WTC11 (cell line): ENCODE measurements around the gene WFS1. TPM values are rescaled to one million over a fixed set of nuclear protein-coding genes. Genes with fewer than 3 reads are reported as not detected.

Experiments used
- ATAC-seq: fragments of 200-7000 bp; cut with Tn5 transposase; 2 replicates; pipeline ENCODE4 v1.10.0; 2021; ENCODE audit warnings: mild to moderate bottlenecking, moderate library complexity
- CTCF ChIA-PET: fragments of 300-600 bp; sonication (Branson Sonifier 250); formaldehyde crosslinking; loops from one replicate; lab custom pipeline; 2021; ENCODE audit warnings: antibody characterized with exemption; lab: Charles Lee
- POLR2A ChIA-PET: fragments of 350-600 bp; sonication (Branson Sonifier 250); formaldehyde crosslinking; loops from one replicate; lab custom pipeline; 2021; ENCODE audit warnings: antibody characterized with exemption; lab: Charles Lee
- DNase-seq: peaks from one replicate; pipeline ENCODE4 v3.0.0; 2021; ENCODE audit warnings: low spot score
- H3K27ac Mint-ChIP-seq: 2 replicates; pipeline ENCODE4 v1.8.0; 2021; ENCODE audit warnings: mixed read lengths
- H3K27me3 Mint-ChIP-seq: 2 replicates; pipeline ENCODE4 v1.8.0; 2021; ENCODE audit warnings: low read depth, mild to moderate bottlenecking, moderate library complexity, mixed read lengths
- H3K36me3 Mint-ChIP-seq: 2 replicates; pipeline ENCODE4 v1.8.0; 2021; ENCODE audit warnings: mixed read lengths
- H3K4me1 Mint-ChIP-seq: 2 replicates; pipeline ENCODE4 v1.8.0; 2022; ENCODE audit warnings: mixed read lengths
- H3K4me3 Mint-ChIP-seq: 2 replicates; pipeline ENCODE4 v1.8.0; 2021; ENCODE audit warnings: mild to moderate bottlenecking, moderate library complexity, mixed read lengths
- H3K9me3 Mint-ChIP-seq: 2 replicates; pipeline ENCODE4 v1.8.0; 2021; ENCODE audit warnings: mixed read lengths
- AFF4 ChIP-seq: sonication (generic); formaldehyde crosslinking; IDR thresholded peaks from 2 replicates; pipeline ENCODE4 v1.8.1; 2023; ENCODE audit warnings: mild to moderate bottlenecking, missing genetic modification reagents, borderline replicate concordance
- ATF1 ChIP-seq: sonication (generic); formaldehyde crosslinking; IDR thresholded peaks from 2 replicates; pipeline ENCODE4 v1.8.1; 2023; ENCODE audit warnings: mild to moderate bottlenecking, moderate library complexity, missing genetic modification reagents
- ATF2 ChIP-seq: sonication (generic); formaldehyde crosslinking; IDR thresholded peaks from 2 replicates; pipeline ENCODE4 v1.8.1; 2022; ENCODE audit warnings: low read depth, missing genetic modification reagents, borderline replicate concordance
- ATF6 ChIP-seq: sonication (generic); formaldehyde crosslinking; IDR thresholded peaks from 2 replicates; pipeline ENCODE4 v1.8.1; 2023; ENCODE audit warnings: mild to moderate bottlenecking, missing genetic modification reagents
- CDX4 ChIP-seq: fragments of 250-450 bp; sonication (Bioruptor Pico); IDR thresholded peaks from 2 replicates; pipeline ENCODE4 v1.9.0; 2021; ENCODE audit warnings: moderate library complexity, mild to moderate bottlenecking, inconsistent platforms, borderline replicate concordance
- FOXP1 ChIP-seq: sonication (generic); formaldehyde crosslinking; IDR thresholded peaks from 2 replicates; pipeline ENCODE4 v1.8.0; 2022; ENCODE audit warnings: missing genetic modification reagents, mild to moderate bottlenecking, moderate library complexity, borderline replicate concordance
- JUN ChIP-seq: sonication (generic); formaldehyde crosslinking; IDR thresholded peaks from 2 replicates; pipeline ENCODE4 v1.8.0; 2023; ENCODE audit warnings: mild to moderate bottlenecking, missing genetic modification reagents
- MXD4 ChIP-seq: fragments of 250-450 bp; sonication (Bioruptor Pico); IDR thresholded peaks from 2 replicates; pipeline ENCODE4 v1.8.0; 2021; ENCODE audit warnings: mild to moderate bottlenecking, moderate library complexity, borderline replicate concordance
- NFE2L1 ChIP-seq: sonication (generic); formaldehyde crosslinking; IDR thresholded peaks from 2 replicates; pipeline ENCODE4 v1.8.1; 2023; ENCODE audit warnings: missing genetic modification reagents
- NR2C2 ChIP-seq: sonication (generic); formaldehyde crosslinking; IDR thresholded peaks from 2 replicates; pipeline ENCODE4 v1.8.0; 2022; ENCODE audit warnings: mild to moderate bottlenecking, missing genetic modification reagents
- RELA ChIP-seq: sonication (generic); formaldehyde crosslinking; IDR thresholded peaks from 2 replicates; pipeline ENCODE4 v1.8.1; 2022; ENCODE audit warnings: missing genetic modification reagents, mild to moderate bottlenecking, borderline replicate concordance
- SP1 ChIP-seq: sonication (generic); formaldehyde crosslinking; conservative IDR thresholded peaks from 2 replicates; pipeline ENCODE4 v1.8.1; 2022; ENCODE audit warnings: missing genetic modification reagents
- ZNF121 ChIP-seq: sonication (generic); formaldehyde crosslinking; IDR thresholded peaks from 2 replicates; pipeline ENCODE4 v1.8.0; 2023; ENCODE audit warnings: missing genetic modification reagents
- ZNF219 ChIP-seq: sonication (generic); formaldehyde crosslinking; IDR thresholded peaks from 2 replicates; pipeline ENCODE4 v1.8.0; 2023; ENCODE audit warnings: missing genetic modification reagents, mild to moderate bottlenecking, borderline replicate concordance
- ZNF317 ChIP-seq: sonication (generic); formaldehyde crosslinking; IDR thresholded peaks from 2 replicates; pipeline ENCODE4 v1.8.1; 2023; ENCODE audit warnings: low read depth, mild to moderate bottlenecking, moderate library complexity, missing genetic modification reagents, borderline replicate concordance
- ZNF396 ChIP-seq: fragments of 250-450 bp; sonication (Bioruptor Pico); IDR thresholded peaks from 2 replicates; pipeline ENCODE4 v1.8.0; 2021; ENCODE audit warnings: mild to moderate bottlenecking, moderate library complexity, borderline replicate concordance
- total RNA-seq: library from RNA; stranded (reverse); gene quantifications from 3 replicates; pipeline ENCODE4 v1.2.3, GENCODE V29; 2021
- TF ChIP-seq, protein P1 (sequence below): sonication (generic); formaldehyde crosslinking; IDR thresholded peaks from 2 replicates; pipeline ENCODE4 v1.8.1; 2022; ENCODE audit warnings: low read depth, mild to moderate bottlenecking, moderate library complexity, missing genetic modification reagents, borderline replicate concordance
- TF ChIP-seq, protein P2 (sequence below): sonication (generic); formaldehyde crosslinking; IDR thresholded peaks from 2 replicates; pipeline ENCODE4 v1.8.0; 2023; ENCODE audit warnings: missing genetic modification reagents
- TF ChIP-seq, protein P3 (sequence below): sonication (generic); formaldehyde crosslinking; IDR thresholded peaks from 2 replicates; pipeline ENCODE4 v1.8.0; 2023; ENCODE audit warnings: missing genetic modification reagents, mild to moderate bottlenecking, borderline replicate concordance

The WFS1 gene
- total RNA-seq, 1 experiment from 2014 or later = 34.7 TPM

DNA sequence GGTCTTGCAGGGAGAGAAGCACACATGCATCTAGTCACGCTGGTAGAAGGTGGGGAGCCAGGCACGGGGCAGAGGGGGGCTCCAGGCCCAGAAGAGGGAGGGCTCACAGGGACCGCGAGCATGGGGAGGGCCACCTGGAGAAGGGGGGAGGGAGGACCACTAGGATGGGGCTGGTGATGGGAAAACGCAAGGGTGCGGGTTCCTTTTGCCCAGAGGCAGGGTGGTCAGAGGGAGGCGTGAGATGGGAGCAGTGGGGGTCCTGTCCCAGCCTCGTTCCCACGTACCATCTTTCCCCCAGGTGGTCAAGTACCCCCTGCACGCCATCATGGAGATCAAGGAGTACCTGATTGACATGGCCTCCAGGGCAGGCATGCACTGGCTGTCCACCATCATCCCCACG lies 30.7 kb downstream of the WFS1 start:
- POLR2A ChIA-PET = no interaction called here
- Mint-ChIP-seq H3K4me1 (no peaks in the 10 kb centered on the region), H3K27ac (no peak overlapping the region), H3K36me3 (peaks cover 29% of the 10 kb centered on the region), H3K9me3 (no peaks in the 10 kb centered on the region), H3K4me3 (no peak overlapping the region), H3K27me3 (no peaks in the 10 kb centered on the region; the same call in 1 of the 2 replicates)
- no peak for DNase-seq
- no peak for ATAC-seq
- CTCF ChIA-PET = no interaction called here
- TF ChIP-seq FOXP1 (CRISPR knock-in tag) (no peak), ZNF219 (no peak), NFE2L1 (no peak), MXD4 (no peak), CDX4 (CRISPR knock-in tag) (no peak), SP1 (CRISPR knock-in tag) (no peak), ZNF121 (CRISPR knock-in tag) (no peak), NR2C2 (CRISPR knock-in tag) (no peak), ATF2 (CRISPR knock-in tag) (no peak), ATF6 (CRISPR knock-in tag) (no peak), JUN (CRISPR knock-in tag) (no peak), ATF1 (no peak), RELA (CRISPR knock-in tag) (no peak), ZNF396 (CRISPR knock-in tag) (no peak), ZNF317 (CRISPR knock-in tag) (no peak), AFF4 (CRISPR knock-in tag) (no peak)
- TF ChIP-seq, protein P1, sequence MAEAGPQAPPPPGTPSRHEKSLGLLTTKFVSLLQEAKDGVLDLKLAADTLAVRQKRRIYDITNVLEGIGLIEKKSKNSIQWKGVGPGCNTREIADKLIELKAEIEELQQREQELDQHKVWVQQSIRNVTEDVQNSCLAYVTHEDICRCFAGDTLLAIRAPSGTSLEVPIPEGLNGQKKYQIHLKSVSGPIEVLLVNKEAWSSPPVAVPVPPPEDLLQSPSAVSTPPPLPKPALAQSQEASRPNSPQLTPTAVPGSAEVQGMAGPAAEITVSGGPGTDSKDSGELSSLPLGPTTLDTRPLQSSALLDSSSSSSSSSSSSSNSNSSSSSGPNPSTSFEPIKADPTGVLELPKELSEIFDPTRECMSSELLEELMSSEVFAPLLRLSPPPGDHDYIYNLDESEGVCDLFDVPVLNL (CRISPR knock-in tag) = no peak
- TF ChIP-seq, protein P2, sequence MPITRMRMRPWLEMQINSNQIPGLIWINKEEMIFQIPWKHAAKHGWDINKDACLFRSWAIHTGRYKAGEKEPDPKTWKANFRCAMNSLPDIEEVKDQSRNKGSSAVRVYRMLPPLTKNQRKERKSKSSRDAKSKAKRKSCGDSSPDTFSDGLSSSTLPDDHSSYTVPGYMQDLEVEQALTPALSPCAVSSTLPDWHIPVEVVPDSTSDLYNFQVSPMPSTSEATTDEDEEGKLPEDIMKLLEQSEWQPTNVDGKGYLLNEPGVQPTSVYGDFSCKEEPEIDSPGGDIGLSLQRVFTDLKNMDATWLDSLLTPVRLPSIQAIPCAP (CRISPR knock-in tag) = no peak
- TF ChIP-seq, protein P3, sequence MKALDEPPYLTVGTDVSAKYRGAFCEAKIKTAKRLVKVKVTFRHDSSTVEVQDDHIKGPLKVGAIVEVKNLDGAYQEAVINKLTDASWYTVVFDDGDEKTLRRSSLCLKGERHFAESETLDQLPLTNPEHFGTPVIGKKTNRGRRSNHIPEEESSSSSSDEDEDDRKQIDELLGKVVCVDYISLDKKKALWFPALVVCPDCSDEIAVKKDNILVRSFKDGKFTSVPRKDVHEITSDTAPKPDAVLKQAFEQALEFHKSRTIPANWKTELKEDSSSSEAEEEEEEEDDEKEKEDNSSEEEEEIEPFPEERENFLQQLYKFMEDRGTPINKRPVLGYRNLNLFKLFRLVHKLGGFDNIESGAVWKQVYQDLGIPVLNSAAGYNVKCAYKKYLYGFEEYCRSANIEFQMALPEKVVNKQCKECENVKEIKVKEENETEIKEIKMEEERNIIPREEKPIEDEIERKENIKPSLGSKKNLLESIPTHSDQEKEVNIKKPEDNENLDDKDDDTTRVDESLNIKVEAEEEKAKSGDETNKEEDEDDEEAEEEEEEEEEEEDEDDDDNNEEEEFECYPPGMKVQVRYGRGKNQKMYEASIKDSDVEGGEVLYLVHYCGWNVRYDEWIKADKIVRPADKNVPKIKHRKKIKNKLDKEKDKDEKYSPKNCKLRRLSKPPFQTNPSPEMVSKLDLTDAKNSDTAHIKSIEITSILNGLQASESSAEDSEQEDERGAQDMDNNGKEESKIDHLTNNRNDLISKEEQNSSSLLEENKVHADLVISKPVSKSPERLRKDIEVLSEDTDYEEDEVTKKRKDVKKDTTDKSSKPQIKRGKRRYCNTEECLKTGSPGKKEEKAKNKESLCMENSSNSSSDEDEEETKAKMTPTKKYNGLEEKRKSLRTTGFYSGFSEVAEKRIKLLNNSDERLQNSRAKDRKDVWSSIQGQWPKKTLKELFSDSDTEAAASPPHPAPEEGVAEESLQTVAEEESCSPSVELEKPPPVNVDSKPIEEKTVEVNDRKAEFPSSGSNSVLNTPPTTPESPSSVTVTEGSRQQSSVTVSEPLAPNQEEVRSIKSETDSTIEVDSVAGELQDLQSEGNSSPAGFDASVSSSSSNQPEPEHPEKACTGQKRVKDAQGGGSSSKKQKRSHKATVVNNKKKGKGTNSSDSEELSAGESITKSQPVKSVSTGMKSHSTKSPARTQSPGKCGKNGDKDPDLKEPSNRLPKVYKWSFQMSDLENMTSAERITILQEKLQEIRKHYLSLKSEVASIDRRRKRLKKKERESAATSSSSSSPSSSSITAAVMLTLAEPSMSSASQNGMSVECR (CRISPR knock-in tag) = no peak
- TF ChIP-seq, all 79 proteins: peak for 0
